GM10847 (cell line): Measurements from ENCODE around the gene PLEKHN1.

Experiments
- POLR2A ChIP-seq: IDR thresholded peaks from 2 replicates; pipeline ENCODE4 v1.6.1; 2011; ENCODE audit not compliant: insufficient read length; ENCODE audit errors: extremely low read depth

PLEKHN1 gene

GRCh38 chr1:925561-926421, 40.5 kb upstream of the PLEKHN1 start:
- no peak for TF ChIP-seq POLR2A

- no peak for TF ChIP-seq POLR2A
These were observed 39.0 kb upstream of the PLEKHN1 start for GRCh38 chr1:927234-927633.

- no peak for TF ChIP-seq POLR2A
These were observed 38.5 kb upstream of the PLEKHN1 start for GRCh38 chr1:927748-928147.

- TF ChIP-seq POLR2A = no peak
These were observed 37.2 kb upstream of the PLEKHN1 start for GRCh38 chr1:928825-929661.

- TF ChIP-seq POLR2A = no peak
These were observed 36.3 kb upstream of the PLEKHN1 start for GRCh38 chr1:929712-930632.

- no peak for TF ChIP-seq POLR2A
These were observed 35.6 kb upstream of the PLEKHN1 start for GRCh38 chr1:930633-931138.

GRCh38 chr1:931380-932172, 34.7 kb upstream of the PLEKHN1 start:
- TF ChIP-seq POLR2A = no peak

- TF ChIP-seq POLR2A = no peak
These were observed 34.1 kb upstream of the PLEKHN1 start for GRCh38 chr1:932173-932510.

GRCh38 chr1:932776-933602, 33.3 kb upstream of the PLEKHN1 start:
- TF ChIP-seq POLR2A = no peak

GRCh38 chr1:933603-933940, 32.7 kb upstream of the PLEKHN1 start:
- TF ChIP-seq POLR2A = no peak

- TF ChIP-seq POLR2A = no peak
These were observed 31.1 kb upstream of the PLEKHN1 start for GRCh38 chr1:934991-935750.

- TF ChIP-seq POLR2A = no peak
These were observed 30.5 kb upstream of the PLEKHN1 start for GRCh38 chr1:935751-936231.
